WTC11 (cell line): ENCODE data around the gene NUDT21.

Source experiments
- CDX4 ChIP-seq: fragments of 250-450 bp; sonication (Bioruptor Pico); IDR thresholded peaks from 2 replicates; pipeline ENCODE4 v1.9.0; 2021; ENCODE audit warnings: moderate library complexity, mild to moderate bottlenecking, inconsistent platforms, borderline replicate concordance
- CREB1 ChIP-seq: sonication (generic); formaldehyde crosslinking; IDR thresholded peaks from 2 replicates; pipeline ENCODE4 v1.8.0; 2023; ENCODE audit warnings: mild to moderate bottlenecking, missing genetic modification reagents
- CREM ChIP-seq: sonication (generic); formaldehyde crosslinking; IDR thresholded peaks from 2 replicates; pipeline ENCODE4 v1.8.1; 2022; ENCODE audit warnings: mild to moderate bottlenecking, missing genetic modification reagents, moderate library complexity
- MAX ChIP-seq: sonication (generic); formaldehyde crosslinking; IDR thresholded peaks from 2 replicates; pipeline ENCODE4 v1.8.0; 2022; ENCODE audit warnings: mild to moderate bottlenecking, missing genetic modification reagents
- NFATC4 ChIP-seq: fragments of 250-450 bp; sonication (Bioruptor Pico); IDR thresholded peaks from 2 replicates; pipeline ENCODE4 v1.9.0; 2021; ENCODE audit warnings: mild to moderate bottlenecking
- TEAD1 ChIP-seq: sonication (generic); formaldehyde crosslinking; IDR thresholded peaks from 2 replicates; pipeline ENCODE4 v1.8.0; 2022; ENCODE audit warnings: mild to moderate bottlenecking, missing genetic modification reagents
- USF2 ChIP-seq: sonication (generic); formaldehyde crosslinking; IDR thresholded peaks from 2 replicates; pipeline ENCODE4 v1.8.1; 2023; ENCODE audit warnings: mild to moderate bottlenecking, missing genetic modification reagents, moderate library complexity
- ZNF121 ChIP-seq: sonication (generic); formaldehyde crosslinking; IDR thresholded peaks from 2 replicates; pipeline ENCODE4 v1.8.0; 2023; ENCODE audit warnings: missing genetic modification reagents
- ZNF263 ChIP-seq: sonication (generic); formaldehyde crosslinking; IDR thresholded peaks from 2 replicates; pipeline ENCODE4 v1.8.1; 2022; ENCODE audit warnings: low read depth, mild to moderate bottlenecking, moderate library complexity, missing genetic modification reagents
- TF ChIP-seq, protein P1 (sequence below): fragments of 200-600 bp; IDR thresholded peaks from 2 replicates; pipeline ENCODE4 v1.8.0; 2022; ENCODE audit warnings: antibody characterized with exemption

DNA sequence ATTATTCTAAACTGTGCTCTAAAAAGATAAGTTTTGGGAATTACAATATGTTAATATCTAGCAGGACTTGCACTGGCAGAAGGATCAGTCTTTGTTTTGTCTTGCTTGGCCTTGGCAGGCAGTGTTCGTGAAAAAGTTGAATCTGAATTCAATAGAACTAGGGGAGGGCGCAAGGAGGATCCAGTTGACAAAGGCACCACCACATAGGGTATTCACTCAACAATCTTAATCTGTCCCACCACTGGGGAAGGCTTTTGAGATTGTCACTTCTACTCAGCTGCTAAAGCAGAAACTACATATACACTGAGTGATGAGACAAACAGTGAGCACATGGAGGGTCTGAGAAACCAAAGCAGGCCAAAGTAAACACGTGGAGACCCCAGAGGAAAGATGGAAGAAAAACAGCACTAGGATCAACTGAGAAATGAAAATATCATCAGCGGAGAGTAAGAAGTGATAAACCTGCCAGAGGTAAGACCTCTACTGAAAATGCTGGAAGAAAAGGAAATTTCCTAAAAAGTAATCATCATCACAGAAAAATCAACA, 28.2 kb downstream of the NUDT21 start:
- TF ChIP-seq TEAD1 (CRISPR knock-in tag) (no peak), CREB1 (no peak), ZNF121 (CRISPR knock-in tag) (no peak), MAX (CRISPR knock-in tag) (no peak), CDX4 (CRISPR knock-in tag) (no peak), USF2 (CRISPR knock-in tag) (no peak), CREM (CRISPR knock-in tag) (no peak), ZNF263 (no peak), NFATC4 (CRISPR knock-in tag) (no peak)
- TF ChIP-seq, protein P1, sequence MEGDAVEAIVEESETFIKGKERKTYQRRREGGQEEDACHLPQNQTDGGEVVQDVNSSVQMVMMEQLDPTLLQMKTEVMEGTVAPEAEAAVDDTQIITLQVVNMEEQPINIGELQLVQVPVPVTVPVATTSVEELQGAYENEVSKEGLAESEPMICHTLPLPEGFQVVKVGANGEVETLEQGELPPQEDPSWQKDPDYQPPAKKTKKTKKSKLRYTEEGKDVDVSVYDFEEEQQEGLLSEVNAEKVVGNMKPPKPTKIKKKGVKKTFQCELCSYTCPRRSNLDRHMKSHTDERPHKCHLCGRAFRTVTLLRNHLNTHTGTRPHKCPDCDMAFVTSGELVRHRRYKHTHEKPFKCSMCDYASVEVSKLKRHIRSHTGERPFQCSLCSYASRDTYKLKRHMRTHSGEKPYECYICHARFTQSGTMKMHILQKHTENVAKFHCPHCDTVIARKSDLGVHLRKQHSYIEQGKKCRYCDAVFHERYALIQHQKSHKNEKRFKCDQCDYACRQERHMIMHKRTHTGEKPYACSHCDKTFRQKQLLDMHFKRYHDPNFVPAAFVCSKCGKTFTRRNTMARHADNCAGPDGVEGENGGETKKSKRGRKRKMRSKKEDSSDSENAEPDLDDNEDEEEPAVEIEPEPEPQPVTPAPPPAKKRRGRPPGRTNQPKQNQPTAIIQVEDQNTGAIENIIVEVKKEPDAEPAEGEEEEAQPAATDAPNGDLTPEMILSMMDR: no peak
